A549 (cell line): Measurements from ENCODE around the gene RAB3B. TPM values are rescaled to one million over a fixed set of nuclear protein-coding genes. Genes with fewer than 3 reads are reported as not detected.

Experiments used
- ATAC-seq, 2 experiments: fragments of 200-7000 bp in 1 of 2; fragments of >200 bp in 1 of 2; cut with Nextera tagmentation in 1 of 2; cut with Tn5 transposase in 1 of 2; 3 replicates each; pipeline versions ENCODE4 v1.8.0 to v1.9.1; 2018 to 2020; ENCODE audit warnings: mild to moderate bottlenecking in 1 of 2, moderate library complexity in 1 of 2
- CTCF ChIA-PET: fragments of 300-600 bp; sonication (Branson Sonifier 250); formaldehyde crosslinking; extraction: SDS; loops from one replicate; lab custom pipeline; 2021; ENCODE audit warnings: antibody characterized with exemption, inconsistent platforms; lab: Yijun Ruan, JAX
- POLR2A ChIA-PET: fragments of 350-600 bp; formaldehyde crosslinking; extraction: SDS; loops from one replicate; lab custom pipeline; 2021; ENCODE audit warnings: antibody characterized with exemption, inconsistent platforms; lab: Yijun Ruan, JAX
- DNase-seq, 2 experiments: peaks; one replicate each; pipeline versions ENCODE4 v3.0.0 to v3.0.0-alpha.2; 2011 to 2016; ENCODE audit warnings: low read depth in 1 of 2, low spot score in 1 of 2
- FAIRE-seq: peaks from 2 replicates; lab custom pipeline; 2011; peaks lifted over from hg19 to GRCh38; lab: Jason Lieb, UNC
- H3K27ac ChIP-seq, 2 experiments: fragments of >200 bp; sonication (Bioruptor Twin); formaldehyde crosslinking; 3 replicates each; pipeline ENCODE4 v1.5.1; 2016 to 2017
- H3K4me1 ChIP-seq: fragments of >200 bp; sonication (Bioruptor Twin); formaldehyde crosslinking; 3 replicates; pipeline ENCODE4 v1.6.1; 2016
- H3K4me2 ChIP-seq: fragments of >200 bp; sonication (Bioruptor Twin); formaldehyde crosslinking; 3 replicates; pipeline ENCODE4 v1.6.1; 2016
- H3K4me3 ChIP-seq: fragments of >200 bp; sonication (Bioruptor Twin); formaldehyde crosslinking; 3 replicates; pipeline ENCODE4 v1.5.1; 2016
- H3K9me3 ChIP-seq: fragments of >200 bp; sonication (Bioruptor Twin); formaldehyde crosslinking; 3 replicates; pipeline ENCODE4 v1.6.1; 2016
- CBX2 ChIP-seq: fragments of 200-600 bp; sonication (generic); IDR thresholded peaks from 2 replicates; pipeline ENCODE4 v1.6.1; 2016; ENCODE audit warnings: low read depth, mild to moderate bottlenecking, borderline replicate concordance
- CHD4 ChIP-seq: fragments of 200-600 bp; sonication (generic); IDR thresholded peaks from 2 replicates; pipeline ENCODE4 v1.6.1; 2016; ENCODE audit warnings: antibody characterized with exemption, mild to moderate bottlenecking, borderline replicate concordance
- ESRRA ChIP-seq: fragments of 150-350 bp; IDR thresholded peaks from 2 replicates; pipeline ENCODE4 v1.6.1; 2014; ENCODE audit warnings: mild to moderate bottlenecking, low read length, borderline replicate concordance
- FOSL2 ChIP-seq, 2 experiments: fragments of 450-650 bp in 1 of 2; fragments of >200 bp in 1 of 2; sonication (Bioruptor Twin) in 1 of 2; formaldehyde crosslinking; IDR thresholded peaks; 2 replicates each; pipeline versions ENCODE4 v1.5.0 to v1.6.1; 2016 to 2020; ENCODE audit warnings: mild to moderate bottlenecking in 1 of 2, moderate library complexity in 1 of 2
- GATA3 ChIP-seq: IDR thresholded peaks from 2 replicates; pipeline ENCODE4 v1.6.1; 2012; ENCODE audit warnings: borderline replicate concordance
- HOXA7 ChIP-seq: fragments of 250-450 bp; sonication (Bioruptor Pico); IDR thresholded peaks from 2 replicates; pipeline ENCODE4 v1.5.0; 2020; ENCODE audit warnings: mild to moderate bottlenecking, moderate library complexity
- MAFK ChIP-seq: fragments of 450-650 bp; IDR thresholded peaks from 2 replicates; pipeline ENCODE4 v1.6.1; 2014; ENCODE audit not compliant: partially characterized antibody
- MAZ ChIP-seq: fragments of 150-350 bp; IDR thresholded peaks from 2 replicates; pipeline ENCODE4 v1.6.1; 2014; ENCODE audit warnings: antibody characterized with exemption, low read depth, low read length, borderline replicate concordance
- NFE2L2 ChIP-seq: fragments of 150-350 bp; conservative IDR thresholded peaks from 2 replicates; pipeline ENCODE4 v1.6.1; 2014; ENCODE audit warnings: low read length
- PHF8 ChIP-seq: fragments of 200-600 bp; sonication (generic); IDR thresholded peaks from 2 replicates; pipeline ENCODE4 v1.6.1; 2016; ENCODE audit warnings: low read depth, mild to moderate bottlenecking, antibody characterized with exemption, moderate library complexity, borderline replicate concordance
- POLR2A ChIP-seq: IDR thresholded peaks from 2 replicates; pipeline ENCODE4 v1.6.1; 2012; ENCODE audit warnings: mild to moderate bottlenecking, low read length
- RAD21 ChIP-seq, 2 experiments: fragments of >200 bp in 1 of 2; sonication (Bioruptor Twin) in 1 of 2; formaldehyde crosslinking in 1 of 2; IDR thresholded peaks in 1 of 2; conservative IDR thresholded peaks in 1 of 2; 2 replicates in 1 of 2; 3 replicates in 1 of 2; pipeline ENCODE4 v1.6.1; 2012 to 2018; ENCODE audit warnings: inconsistent platforms in 1 of 2
- RCOR1 ChIP-seq: fragments of 150-350 bp; IDR thresholded peaks from 2 replicates; pipeline ENCODE4 v1.6.1; 2014; ENCODE audit warnings: antibody characterized with exemption, low read length, low read depth
- RNF2 ChIP-seq: fragments of 200-600 bp; sonication (generic); IDR thresholded peaks from 2 replicates; pipeline ENCODE4 v1.6.1; 2016; ENCODE audit warnings: low read depth, mild to moderate bottlenecking, antibody characterized with exemption, moderate library complexity, borderline replicate concordance
- USF2 ChIP-seq: fragments of 450-650 bp; IDR thresholded peaks from 2 replicates; pipeline ENCODE4 v1.6.1; 2014; ENCODE audit warnings: antibody characterized with exemption
- ZC3H11A ChIP-seq: fragments of 450-650 bp; IDR thresholded peaks from 2 replicates; pipeline ENCODE4 v1.6.1; 2014; ENCODE audit warnings: antibody characterized with exemption, mild to moderate bottlenecking
- ZSCAN20 ChIP-seq: fragments of 250-450 bp; sonication (Bioruptor Pico); IDR thresholded peaks from 2 replicates; pipeline ENCODE4 v1.8.0; 2022; ENCODE audit warnings: mild to moderate bottlenecking, moderate library complexity
- WGBS: methylation state at CpG from one replicate; pipeline ENCODE4 v1.1.6; 2017; ENCODE audit errors: missing lambda C conversion rate; 5-methylcytosine and 5-hydroxymethylcytosine counted together
- polyA plus RNA-seq, 4 experiments: library from polyadenylated mRNA; depleted of rRNA in 3 of 4; stranded (reverse); fragments of >200 nt; fragmentation: RNase III in 1 of 4; extraction: RNeasy Plus Mini Kit Qiagen cat#74134 plus additional on column Dnase treatment in 1 of 4; gene quantifications; 2 replicates in 3 of 4; 3 replicates in 1 of 4; pipeline ENCODE4 v1.2.3, GENCODE V29; 2011 to 2017

RAB3B gene
- polyA plus RNA-seq, 2 of the 4 experiments (the other 2 are of a cell fraction): 6.9 to 15.1 TPM

- no peak for TF ChIP-seq USF2
- peak; percentile 67; the same call in 1 of the 2 replicates for TF ChIP-seq GATA3
- TF ChIP-seq, all 56 proteins: peak for 1
- FAIRE-seq: no peak
- ChIA-PET POLR2A (interaction anchor here (0.8 kb wide), 1 partner anchor 79 kb away, joined by 3 read pairs; no protein-coding TSS in a partner anchor), CTCF (interaction anchor here (1.2 to 1.4 kb wide), 2 partner anchors 10 to 81 kb away, joined by 3 to 4 read pairs; no protein-coding TSS in a partner anchor)
- 67% methylated on average over 12 of the region's 12 CpGs for WGBS
- Histone ChIP-seq H3K4me2 (peak overlapping the region; percentile 38), H3K4me3 (no peak overlapping the region), H3K9me3 (no peaks in the 10 kb centered on the region), H3K4me1 (peaks cover 37% of the 10 kb centered on the region), H3K27ac (peak overlapping the region in 1 of 2 experiments; percentile 66; a peak in 2 of 6 replicates)
- DNase-seq: peak in 1 of 2 experiments; percentile 69
- peak; percentile 69 to 89 for ATAC-seq
Measured at GRCh38 chr1:51976846-51977602, 13.5 kb downstream of the RAB3B start.

- ChIA-PET CTCF (interaction anchor here (0.6 to 0.7 kb wide), 2 partner anchors 77 to 85 kb away, joined by 3 read pairs; no protein-coding TSS in a partner anchor), POLR2A (no interaction called here)
- WGBS: 53% methylated on average over 1 of the region's 1 CpG
- DNase-seq (no peak), ATAC-seq (no peak), FAIRE-seq (no peak)
- Histone ChIP-seq H3K4me1 (peaks cover 61% of the 10 kb centered on the region), H3K4me3 (no peak overlapping the region), H3K4me2 (peak overlapping the region; percentile 22; the same call in 1 of the 3 replicates), H3K27ac (peak overlapping the region in 1 of 2 experiments; percentile 17; a peak in 2 of 6 replicates), H3K9me3 (no peaks in the 10 kb centered on the region)
- TF ChIP-seq CBX2: no peak
- TF ChIP-seq RCOR1: no peak
- no peak for TF ChIP-seq PHF8
- no peak for TF ChIP-seq HOXA7 (CRISPR knock-in tag)
- TF ChIP-seq MAZ: no peak
- TF ChIP-seq ZC3H11A: no peak
- TF ChIP-seq NFE2L2: no peak
- TF ChIP-seq FOSL2 (IDR thresholded peaks at IDR 0.05): no peak
- no peak for TF ChIP-seq FOSL2 (CRISPR knock-in tag; IDR thresholded peaks at IDR 0.05)
- TF ChIP-seq USF2: no peak
- no peak for TF ChIP-seq RNF2
- no peak for TF ChIP-seq ESRRA
- TF ChIP-seq MAFK: no peak
- TF ChIP-seq ZSCAN20 (CRISPR knock-in tag): no peak
- TF ChIP-seq CHD4: no peak
- no peak for TF ChIP-seq RAD21 (conservative IDR thresholded peaks at IDR 0.05 in 1 of 2, IDR thresholded peaks at IDR 0.05 in 1 of 2)
- TF ChIP-seq POLR2A: no peak
Measured at GRCh38 chr1:51973587-51974474, 16.7 kb downstream of the RAB3B start.
